HEK293 (cell line): Measurements from ENCODE around the gene RPS24.
A peak's percentile ranks its signal among the peaks of the same experiment; 100 is the strongest.

Source experiments
- GLIS2 ChIP-seq: fragments of 450-650 bp; formaldehyde crosslinking; IDR thresholded peaks from 2 replicates; pipeline ENCODE4 v1.5.1; 2016; ENCODE audit warnings: missing biosample characterization, missing genetic modification characterization
- MYNN ChIP-seq: fragments of 450-650 bp; formaldehyde crosslinking; IDR thresholded peaks from 2 replicates; pipeline ENCODE4 v1.5.1; 2016; ENCODE audit warnings: missing biosample characterization, missing genetic modification characterization, borderline replicate concordance
- PRDM1 ChIP-seq: fragments of 450-650 bp; formaldehyde crosslinking; IDR thresholded peaks from 2 replicates; pipeline ENCODE4; 2016; ENCODE audit warnings: missing biosample characterization, missing genetic modification characterization
- SCRT2 ChIP-seq: fragments of 450-650 bp; formaldehyde crosslinking; IDR thresholded peaks from 2 replicates; pipeline ENCODE4 v1.5.1; 2016; ENCODE audit warnings: missing biosample characterization, missing genetic modification characterization
- SP3 ChIP-seq: fragments of 450-650 bp; formaldehyde crosslinking; IDR thresholded peaks from 2 replicates; pipeline ENCODE4 v1.5.1; 2016; ENCODE audit warnings: missing biosample characterization, missing genetic modification characterization
- SP7 ChIP-seq: fragments of 450-650 bp; formaldehyde crosslinking; IDR thresholded peaks from 2 replicates; pipeline ENCODE4 v1.5.1; 2016; ENCODE audit warnings: missing biosample characterization, missing genetic modification characterization
- YY2 ChIP-seq: fragments of 450-650 bp; formaldehyde crosslinking; IDR thresholded peaks from 2 replicates; pipeline ENCODE4 v1.5.1; 2016; ENCODE audit warnings: missing biosample characterization, missing genetic modification characterization
- ZBTB17 ChIP-seq: fragments of 450-650 bp; formaldehyde crosslinking; IDR thresholded peaks from 2 replicates; pipeline ENCODE4 v1.5.1; 2016; ENCODE audit warnings: missing biosample characterization, missing genetic modification characterization
- ZBTB20 ChIP-seq: fragments of 450-650 bp; formaldehyde crosslinking; IDR thresholded peaks from 2 replicates; pipeline ENCODE4 v1.5.1; 2016; ENCODE audit warnings: missing biosample characterization, missing genetic modification characterization
- ZBTB7A ChIP-seq: fragments of 450-650 bp; formaldehyde crosslinking; IDR thresholded peaks from 2 replicates; pipeline ENCODE4 v1.5.1; 2016; ENCODE audit warnings: low read depth, missing biosample characterization, missing genetic modification characterization
- ZNF184 ChIP-seq: fragments of 450-650 bp; IDR thresholded peaks from 2 replicates; pipeline ENCODE4 v1.5.1; 2018; ENCODE audit warnings: missing biosample characterization, mild to moderate bottlenecking, missing genetic modification characterization
- ZNF23 ChIP-seq: fragments of 450-650 bp; formaldehyde crosslinking; IDR thresholded peaks from 2 replicates; pipeline ENCODE4 v1.5.1; 2016; ENCODE audit warnings: missing biosample characterization, missing genetic modification characterization, borderline replicate concordance
- ZNF248 ChIP-seq: fragments of 450-650 bp; formaldehyde crosslinking; IDR thresholded peaks from 2 replicates; pipeline ENCODE4 v1.5.1; 2017; ENCODE audit warnings: missing biosample characterization, missing genetic modification characterization
- ZNF324 ChIP-seq: fragments of 450-650 bp; formaldehyde crosslinking; IDR thresholded peaks from 2 replicates; pipeline ENCODE4 v1.5.1; 2016; ENCODE audit warnings: missing biosample characterization, missing genetic modification characterization
- ZNF335 ChIP-seq: fragments of 450-650 bp; formaldehyde crosslinking; conservative IDR thresholded peaks from 2 replicates; pipeline ENCODE4 v1.5.1; 2016; ENCODE audit warnings: missing biosample characterization, missing genetic modification characterization
- ZNF366 ChIP-seq: fragments of 450-650 bp; formaldehyde crosslinking; conservative IDR thresholded peaks from 2 replicates; pipeline ENCODE4 v1.5.1; 2016; ENCODE audit warnings: missing biosample characterization, missing genetic modification characterization
- ZNF707 ChIP-seq: fragments of 450-650 bp; formaldehyde crosslinking; IDR thresholded peaks from 2 replicates; pipeline ENCODE4 v1.5.1; 2016; ENCODE audit warnings: missing biosample characterization, missing genetic modification characterization
- TF ChIP-seq, protein P1 (sequence below): fragments of 450-650 bp; IDR thresholded peaks from 2 replicates; pipeline ENCODE4 v1.5.1; 2018; ENCODE audit warnings: missing biosample characterization, missing genetic modification characterization
- TF ChIP-seq, protein P2 (sequence below): fragments of 450-650 bp; formaldehyde crosslinking; IDR thresholded peaks from 2 replicates; pipeline ENCODE4 v1.5.1; 2017; ENCODE audit warnings: missing biosample characterization, missing genetic modification characterization
- TF ChIP-seq, protein P3 (sequence below): fragments of 450-650 bp; formaldehyde crosslinking; IDR thresholded peaks from 2 replicates; pipeline ENCODE4 v1.5.1; 2016; ENCODE audit warnings: missing biosample characterization, missing genetic modification characterization
- TF ChIP-seq, protein P4 (sequence below): fragments of 450-650 bp; formaldehyde crosslinking; IDR thresholded peaks from 2 replicates; pipeline ENCODE4 v1.5.1; 2016; ENCODE audit warnings: missing biosample characterization, missing genetic modification characterization, borderline replicate concordance
- TF ChIP-seq, protein P5 (sequence below): fragments of 450-650 bp; formaldehyde crosslinking; IDR thresholded peaks from 2 replicates; pipeline ENCODE4 v1.5.1; 2016; ENCODE audit warnings: missing biosample characterization, missing genetic modification characterization
- TF ChIP-seq, protein P6 (sequence below): fragments of 450-650 bp; formaldehyde crosslinking; conservative IDR thresholded peaks from 2 replicates; pipeline ENCODE4 v1.5.1; 2016; ENCODE audit warnings: low read depth, missing biosample characterization, missing genetic modification characterization
- TF ChIP-seq, protein P7 (sequence below): fragments of 450-650 bp; formaldehyde crosslinking; IDR thresholded peaks from 2 replicates; pipeline ENCODE4 v1.5.1; 2016; ENCODE audit warnings: missing biosample characterization, missing genetic modification characterization

Gene RPS24

DNA sequence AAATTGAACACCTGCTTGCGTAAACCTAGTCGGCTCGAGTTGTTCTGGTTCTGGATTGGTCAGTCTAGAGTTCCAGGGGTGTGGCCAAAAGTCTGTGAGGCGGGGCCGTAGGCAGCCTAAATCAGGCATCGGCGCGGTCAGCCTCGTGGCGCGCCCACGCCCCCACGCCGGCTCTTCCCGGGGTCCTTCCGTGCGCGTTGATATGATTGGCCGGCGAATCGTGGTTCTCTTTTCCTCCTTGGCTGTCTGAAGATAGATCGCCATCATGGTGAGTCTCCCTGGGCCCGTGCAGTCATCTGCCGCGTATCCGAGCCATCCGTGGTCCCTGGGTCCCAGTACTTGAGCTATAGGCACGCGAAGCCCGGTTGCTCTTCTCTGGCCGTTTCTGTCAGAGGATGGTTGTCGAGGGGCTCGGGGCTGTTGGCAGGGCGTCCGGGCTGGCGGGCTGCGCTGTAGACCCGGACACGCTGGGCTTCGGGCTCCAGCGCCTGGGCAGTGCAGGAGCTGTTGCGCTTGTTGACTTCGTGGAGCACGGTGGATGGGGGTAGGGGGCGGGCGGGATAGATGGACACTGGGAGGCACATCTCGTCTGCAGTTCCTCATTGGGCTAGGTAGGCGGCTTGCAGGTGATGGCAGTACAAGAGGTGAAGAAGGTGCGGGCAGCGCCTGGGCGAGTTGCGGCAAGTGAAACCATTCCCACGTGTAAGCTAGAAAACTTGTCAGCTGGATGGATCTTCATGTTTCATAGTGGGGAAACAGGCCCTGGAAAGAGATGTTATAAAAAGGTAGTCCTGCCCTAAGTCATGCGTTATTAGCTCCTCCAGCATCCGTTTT lies at the start of gene RPS24 (continued):
- TF ChIP-seq, protein P1, sequence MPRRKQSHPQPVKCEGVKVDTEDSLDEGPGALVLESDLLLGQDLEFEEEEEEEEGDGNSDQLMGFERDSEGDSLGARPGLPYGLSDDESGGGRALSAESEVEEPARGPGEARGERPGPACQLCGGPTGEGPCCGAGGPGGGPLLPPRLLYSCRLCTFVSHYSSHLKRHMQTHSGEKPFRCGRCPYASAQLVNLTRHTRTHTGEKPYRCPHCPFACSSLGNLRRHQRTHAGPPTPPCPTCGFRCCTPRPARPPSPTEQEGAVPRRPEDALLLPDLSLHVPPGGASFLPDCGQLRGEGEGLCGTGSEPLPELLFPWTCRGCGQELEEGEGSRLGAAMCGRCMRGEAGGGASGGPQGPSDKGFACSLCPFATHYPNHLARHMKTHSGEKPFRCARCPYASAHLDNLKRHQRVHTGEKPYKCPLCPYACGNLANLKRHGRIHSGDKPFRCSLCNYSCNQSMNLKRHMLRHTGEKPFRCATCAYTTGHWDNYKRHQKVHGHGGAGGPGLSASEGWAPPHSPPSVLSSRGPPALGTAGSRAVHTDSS (tag by site-specific recombination) = no peak
- peak; percentile 97 for TF ChIP-seq ZBTB17
- TF ChIP-seq YY2 (tag by site-specific recombination) = no peak; the same call in none of the 2 replicates
- TF ChIP-seq ZNF324 (tag by site-specific recombination) = peak; percentile 75; the same call in 1 of the 2 replicates
- TF ChIP-seq ZNF184 = no peak
- peak; percentile 84 for TF ChIP-seq SP3 (tag by site-specific recombination)
- no peak for TF ChIP-seq ZBTB20 (tag by site-specific recombination)
- TF ChIP-seq, protein P2, sequence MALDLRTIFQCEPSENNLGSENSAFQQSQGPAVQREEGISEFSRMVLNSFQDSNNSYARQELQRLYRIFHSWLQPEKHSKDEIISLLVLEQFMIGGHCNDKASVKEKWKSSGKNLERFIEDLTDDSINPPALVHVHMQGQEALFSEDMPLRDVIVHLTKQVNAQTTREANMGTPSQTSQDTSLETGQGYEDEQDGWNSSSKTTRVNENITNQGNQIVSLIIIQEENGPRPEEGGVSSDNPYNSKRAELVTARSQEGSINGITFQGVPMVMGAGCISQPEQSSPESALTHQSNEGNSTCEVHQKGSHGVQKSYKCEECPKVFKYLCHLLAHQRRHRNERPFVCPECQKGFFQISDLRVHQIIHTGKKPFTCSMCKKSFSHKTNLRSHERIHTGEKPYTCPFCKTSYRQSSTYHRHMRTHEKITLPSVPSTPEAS = peak; percentile 46; the same call in 1 of the 2 replicates
- no peak for TF ChIP-seq ZNF707
- peak; percentile 96 for TF ChIP-seq ZNF335 (tag by site-specific recombination)
- no peak for TF ChIP-seq ZNF23 (tag by site-specific recombination)
- TF ChIP-seq, protein P3, sequence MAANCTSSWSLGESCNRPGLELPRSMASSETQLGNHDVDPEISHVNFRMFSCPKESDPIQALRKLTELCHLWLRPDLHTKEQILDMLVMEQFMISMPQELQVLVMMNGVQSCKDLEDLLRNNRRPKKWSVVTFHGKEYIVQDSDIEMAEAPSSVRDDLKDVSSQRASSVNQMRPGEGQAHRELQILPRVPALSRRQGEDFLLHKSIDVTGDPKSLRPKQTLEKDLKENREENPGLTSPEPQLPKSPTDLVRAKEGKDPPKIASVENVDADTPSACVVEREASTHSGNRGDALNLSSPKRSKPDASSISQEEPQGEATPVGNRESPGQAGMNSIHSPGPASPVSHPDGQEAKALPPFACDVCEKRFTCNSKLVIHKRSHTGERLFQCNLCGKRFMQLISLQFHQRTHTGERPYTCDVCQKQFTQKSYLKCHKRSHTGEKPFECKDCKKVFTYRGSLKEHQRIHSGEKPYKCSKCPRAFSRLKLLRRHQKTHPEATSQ = no peak
- TF ChIP-seq, protein P4, sequence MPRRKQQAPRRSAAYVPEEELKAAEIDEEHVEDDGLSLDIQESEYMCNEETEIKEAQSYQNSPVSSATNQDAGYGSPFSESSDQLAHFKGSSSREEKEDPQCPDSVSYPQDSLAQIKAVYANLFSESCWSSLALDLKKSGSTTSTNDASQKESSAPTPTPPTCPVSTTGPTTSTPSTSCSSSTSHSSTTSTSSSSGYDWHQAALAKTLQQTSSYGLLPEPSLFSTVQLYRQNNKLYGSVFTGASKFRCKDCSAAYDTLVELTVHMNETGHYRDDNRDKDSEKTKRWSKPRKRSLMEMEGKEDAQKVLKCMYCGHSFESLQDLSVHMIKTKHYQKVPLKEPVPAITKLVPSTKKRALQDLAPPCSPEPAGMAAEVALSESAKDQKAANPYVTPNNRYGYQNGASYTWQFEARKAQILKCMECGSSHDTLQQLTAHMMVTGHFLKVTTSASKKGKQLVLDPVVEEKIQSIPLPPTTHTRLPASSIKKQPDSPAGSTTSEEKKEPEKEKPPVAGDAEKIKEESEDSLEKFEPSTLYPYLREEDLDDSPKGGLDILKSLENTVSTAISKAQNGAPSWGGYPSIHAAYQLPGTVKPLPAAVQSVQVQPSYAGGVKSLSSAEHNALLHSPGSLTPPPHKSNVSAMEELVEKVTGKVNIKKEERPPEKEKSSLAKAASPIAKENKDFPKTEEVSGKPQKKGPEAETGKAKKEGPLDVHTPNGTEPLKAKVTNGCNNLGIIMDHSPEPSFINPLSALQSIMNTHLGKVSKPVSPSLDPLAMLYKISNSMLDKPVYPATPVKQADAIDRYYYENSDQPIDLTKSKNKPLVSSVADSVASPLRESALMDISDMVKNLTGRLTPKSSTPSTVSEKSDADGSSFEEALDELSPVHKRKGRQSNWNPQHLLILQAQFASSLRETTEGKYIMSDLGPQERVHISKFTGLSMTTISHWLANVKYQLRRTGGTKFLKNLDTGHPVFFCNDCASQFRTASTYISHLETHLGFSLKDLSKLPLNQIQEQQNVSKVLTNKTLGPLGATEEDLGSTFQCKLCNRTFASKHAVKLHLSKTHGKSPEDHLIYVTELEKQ (tag by site-specific recombination) = no peak
- no peak for TF ChIP-seq MYNN (tag by site-specific recombination)
- no peak for TF ChIP-seq ZNF248 (tag by site-specific recombination)
- TF ChIP-seq GLIS2 (tag by site-specific recombination) = no peak
- peak; percentile 78 for TF ChIP-seq ZNF366 (tag by site-specific recombination)
- TF ChIP-seq SCRT2 (tag by site-specific recombination) = peak; percentile 77
- peak; percentile 85 for TF ChIP-seq SP7 (tag by site-specific recombination)
- TF ChIP-seq, protein P5, sequence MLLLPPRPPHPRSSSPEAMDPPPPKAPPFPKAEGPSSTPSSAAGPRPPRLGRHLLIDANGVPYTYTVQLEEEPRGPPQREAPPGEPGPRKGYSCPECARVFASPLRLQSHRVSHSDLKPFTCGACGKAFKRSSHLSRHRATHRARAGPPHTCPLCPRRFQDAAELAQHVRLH (tag by site-specific recombination) = 0 out of 2 replicates have a peak, but pooled peaks have one; percentile 22
- no peak for TF ChIP-seq PRDM1 (tag by site-specific recombination)
- TF ChIP-seq, protein P6, sequence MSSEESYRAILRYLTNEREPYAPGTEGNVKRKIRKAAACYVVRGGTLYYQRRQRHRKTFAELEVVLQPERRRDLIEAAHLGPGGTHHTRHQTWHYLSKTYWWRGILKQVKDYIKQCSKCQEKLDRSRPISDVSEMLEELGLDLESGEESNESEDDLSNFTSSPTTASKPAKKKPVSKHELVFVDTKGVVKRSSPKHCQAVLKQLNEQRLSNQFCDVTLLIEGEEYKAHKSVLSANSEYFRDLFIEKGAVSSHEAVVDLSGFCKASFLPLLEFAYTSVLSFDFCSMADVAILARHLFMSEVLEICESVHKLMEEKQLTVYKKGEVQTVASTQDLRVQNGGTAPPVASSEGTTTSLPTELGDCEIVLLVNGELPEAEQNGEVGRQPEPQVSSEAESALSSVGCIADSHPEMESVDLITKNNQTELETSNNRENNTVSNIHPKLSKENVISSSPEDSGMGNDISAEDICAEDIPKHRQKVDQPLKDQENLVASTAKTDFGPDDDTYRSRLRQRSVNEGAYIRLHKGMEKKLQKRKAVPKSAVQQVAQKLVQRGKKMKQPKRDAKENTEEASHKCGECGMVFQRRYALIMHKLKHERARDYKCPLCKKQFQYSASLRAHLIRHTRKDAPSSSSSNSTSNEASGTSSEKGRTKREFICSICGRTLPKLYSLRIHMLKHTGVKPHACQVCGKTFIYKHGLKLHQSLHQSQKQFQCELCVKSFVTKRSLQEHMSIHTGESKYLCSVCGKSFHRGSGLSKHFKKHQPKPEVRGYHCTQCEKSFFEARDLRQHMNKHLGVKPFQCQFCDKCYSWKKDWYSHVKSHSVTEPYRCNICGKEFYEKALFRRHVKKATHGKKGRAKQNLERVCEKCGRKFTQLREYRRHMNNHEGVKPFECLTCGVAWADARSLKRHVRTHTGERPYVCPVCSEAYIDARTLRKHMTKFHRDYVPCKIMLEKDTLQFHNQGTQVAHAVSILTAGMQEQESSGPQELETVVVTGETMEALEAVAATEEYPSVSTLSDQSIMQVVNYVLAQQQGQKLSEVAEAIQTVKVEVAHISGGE = 0 out of 2 replicates have a peak, but pooled peaks have one; percentile 19
- peak; percentile 68; the same call in 1 of the 2 replicates for TF ChIP-seq ZBTB7A (tag by site-specific recombination)
- TF ChIP-seq, protein P7, sequence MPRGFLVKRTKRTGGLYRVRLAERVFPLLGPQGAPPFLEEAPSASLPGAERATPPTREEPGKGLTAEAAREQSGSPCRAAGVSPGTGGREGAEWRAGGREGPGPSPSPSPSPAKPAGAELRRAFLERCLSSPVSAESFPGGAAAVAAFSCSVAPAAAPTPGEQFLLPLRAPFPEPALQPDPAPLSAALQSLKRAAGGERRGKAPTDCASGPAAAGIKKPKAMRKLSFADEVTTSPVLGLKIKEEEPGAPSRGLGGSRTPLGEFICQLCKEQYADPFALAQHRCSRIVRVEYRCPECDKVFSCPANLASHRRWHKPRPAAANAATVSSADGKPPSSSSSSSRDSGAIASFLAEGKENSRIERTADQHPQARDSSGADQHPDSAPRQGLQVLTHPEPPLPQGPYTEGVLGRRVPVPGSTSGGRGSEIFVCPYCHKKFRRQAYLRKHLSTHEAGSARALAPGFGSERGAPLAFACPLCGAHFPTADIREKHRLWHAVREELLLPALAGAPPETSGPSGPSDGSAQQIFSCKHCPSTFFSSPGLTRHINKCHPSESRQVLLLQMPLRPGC (tag by site-specific recombination) = no peak
